GM19328 (cell line): Measurements from ENCODE around the gene TACC3.

Experiments
- ATAC-seq: cut with Tn5 transposase; IDR thresholded peaks from one replicate; pipeline ENCODE4 v1.9.1; 2021; ENCODE audit warnings: mild to moderate bottlenecking, moderate library complexity; ENCODE audit not compliant: unreplicated experiment

Gene TACC3

GRCh38 chr4:1788254-1788973 is 67.1 kb downstream of the TACC3 start:
- ATAC-seq, result no peak

GRCh38 chr4:1789552-1789951 is 68.2 kb downstream of the TACC3 start:
- no peak for ATAC-seq

GRCh38 chr4:1790005-1790404 is 68.7 kb downstream of the TACC3 start:
- no peak for ATAC-seq

GRCh38 chr4:1792158-1792831 is 71.0 kb downstream of the TACC3 start:
- no peak for ATAC-seq

GRCh38 chr4:1792832-1793495 is 71.6 kb downstream of the TACC3 start, which contains the start of gene FGFR3:
Gene FGFR3 (plus strand): TSS chr4:1793293. CDS start chr4:1793935, 642 bp downstream.
- ATAC-seq, result no peak

GRCh38 chr4:1793496-1793840 is 72.1 kb downstream of the TACC3 start:
- no peak for ATAC-seq

GRCh38 chr4:1793940-1794808 is 72.9 kb downstream of the TACC3 start:
- no peak for ATAC-seq
